Stimulated activated naive CD8-positive, alpha-beta T cell treated with anti-CD3 and anti-CD28 coated beads, Interleukin-15, Interleukin-2, amounts not matched to agents 100 ng/mL and 50 ng/mL, for 24 hours (primary cell): ENCODE results near the gene GPX7.
"Not testable (repeated sequence)": the region's sequence is repeated elsewhere in the genome, so short reads cannot be mapped to it uniquely, and the experiment has no call there.

Experiments
- H3K27ac Mint-ChIP-seq: one replicate; pipeline ENCODE4 v1.8.0; 2021; ENCODE audit warnings: mild to moderate bottlenecking, mixed read lengths
- H3K27me3 Mint-ChIP-seq: one replicate; pipeline ENCODE4 v1.8.0; 2021; ENCODE audit warnings: mixed read lengths
- H3K36me3 Mint-ChIP-seq: one replicate; pipeline ENCODE4 v1.8.0; 2021; ENCODE audit warnings: low read depth, mixed read lengths
- H3K4me1 Mint-ChIP-seq: one replicate; pipeline ENCODE4 v1.8.0; 2021; ENCODE audit warnings: low read depth, mixed read lengths
- H3K4me3 Mint-ChIP-seq: one replicate; pipeline ENCODE4 v1.8.0; 2021; ENCODE audit warnings: mild to moderate bottlenecking, mixed read lengths
- H3K9me3 Mint-ChIP-seq: one replicate; pipeline ENCODE4 v1.8.0; 2021; ENCODE audit warnings: mixed read lengths

GPX7 gene

GRCh38 chr1:52574594-52574993 is 27.6 kb upstream of the GPX7 start:
- Mint-ChIP-seq H3K9me3 (no peaks in the 10 kb centered on the region), H3K4me1 (peaks cover 15% of the 10 kb centered on the region), H3K27me3 (no peaks in the 10 kb centered on the region), H3K36me3 (no peaks in the 10 kb centered on the region), H3K27ac (no peak overlapping the region), H3K4me3 (no peak overlapping the region)

GRCh38 chr1:52576074-52576473 is 26.1 kb upstream of the GPX7 start:
- no peak overlapping the region for H3K4me3 Mint-ChIP-seq
- no peak overlapping the region for H3K27ac Mint-ChIP-seq
- no peaks in the 10 kb centered on the region for H3K27me3 Mint-ChIP-seq
- H3K9me3 Mint-ChIP-seq: no peaks in the 10 kb centered on the region
- peaks cover 13% of the 10 kb centered on the region for H3K4me1 Mint-ChIP-seq
- H3K36me3 Mint-ChIP-seq: no peaks in the 10 kb centered on the region

GRCh38 chr1:52578066-52578465 is 24.1 kb upstream of the GPX7 start:
- H3K36me3 Mint-ChIP-seq, H3K9me3 Mint-ChIP-seq, H3K27ac Mint-ChIP-seq, H3K4me3 Mint-ChIP-seq, H3K27me3 Mint-ChIP-seq: not testable (repeated sequence)
- H3K4me1 Mint-ChIP-seq: peaks cover 13% of the 10 kb centered on the region

- Mint-ChIP-seq H3K4me1 (peaks cover 10% of the 10 kb centered on the region), H3K27me3 (no peaks in the 10 kb centered on the region), H3K27ac (no peak overlapping the region), H3K9me3 (no peaks in the 10 kb centered on the region), H3K4me3 (no peak overlapping the region), H3K36me3 (no peaks in the 10 kb centered on the region)
Measured at GRCh38 chr1:52579415-52579814, 22.8 kb upstream of the GPX7 start.

GRCh38 chr1:52580283-52580682 is 21.9 kb upstream of the GPX7 start:
- Mint-ChIP-seq H3K36me3 (no peaks in the 10 kb centered on the region), H3K4me3 (no peak overlapping the region), H3K9me3 (no peaks in the 10 kb centered on the region), H3K27me3 (no peaks in the 10 kb centered on the region), H3K4me1 (peaks cover 6% of the 10 kb centered on the region), H3K27ac (no peak overlapping the region)

GRCh38 chr1:52582116-52582696 is 20.0 kb upstream of the GPX7 start:
- peaks cover 6% of the 10 kb centered on the region for H3K4me1 Mint-ChIP-seq
- H3K9me3 Mint-ChIP-seq: no peaks in the 10 kb centered on the region
- H3K27me3 Mint-ChIP-seq: no peaks in the 10 kb centered on the region
- no peaks in the 10 kb centered on the region for H3K36me3 Mint-ChIP-seq
- H3K4me3 Mint-ChIP-seq: no peak overlapping the region
- H3K27ac Mint-ChIP-seq: no peak overlapping the region

- Mint-ChIP-seq H3K4me3 (no peak overlapping the region), H3K4me1 (no peaks in the 10 kb centered on the region), H3K27ac (no peak overlapping the region), H3K36me3 (no peaks in the 10 kb centered on the region), H3K9me3 (no peaks in the 10 kb centered on the region), H3K27me3 (no peaks in the 10 kb centered on the region)
Measured at GRCh38 chr1:52585474-52585873, 16.7 kb upstream of the GPX7 start.

GRCh38 chr1:52588027-52588426 is 14.1 kb upstream of the GPX7 start:
- H3K36me3 Mint-ChIP-seq: no peaks in the 10 kb centered on the region
- H3K4me1 Mint-ChIP-seq: peaks cover 7% of the 10 kb centered on the region
- no peaks in the 10 kb centered on the region for H3K27me3 Mint-ChIP-seq
- no peak overlapping the region for H3K4me3 Mint-ChIP-seq
- no peak overlapping the region for H3K27ac Mint-ChIP-seq
- no peaks in the 10 kb centered on the region for H3K9me3 Mint-ChIP-seq

- Mint-ChIP-seq H3K4me3 (no peak overlapping the region), H3K4me1 (peaks cover 7% of the 10 kb centered on the region), H3K27ac (no peak overlapping the region), H3K9me3 (no peaks in the 10 kb centered on the region), H3K27me3 (no peaks in the 10 kb centered on the region), H3K36me3 (no peaks in the 10 kb centered on the region)
Measured at GRCh38 chr1:52588535-52588934, 13.6 kb upstream of the GPX7 start.

- H3K9me3 Mint-ChIP-seq: no peaks in the 10 kb centered on the region
Measured at GRCh38 chr1:52590266-52590665, 11.9 kb upstream of the GPX7 start.

GRCh38 chr1:52592637-52593323 is 9.4 kb upstream of the GPX7 start:
- H3K27ac Mint-ChIP-seq: no peak overlapping the region
- H3K4me3 Mint-ChIP-seq: no peak overlapping the region
- H3K36me3 Mint-ChIP-seq: no peaks in the 10 kb centered on the region
- H3K9me3 Mint-ChIP-seq: no peaks in the 10 kb centered on the region
- no peaks in the 10 kb centered on the region for H3K27me3 Mint-ChIP-seq
- H3K4me1 Mint-ChIP-seq: peaks cover 10% of the 10 kb centered on the region

More at GRCh38 chr1:52590266-52590665, 11.9 kb upstream of the GPX7 start:
- Mint-ChIP-seq H3K27me3 (no peaks in the 10 kb centered on the region), H3K36me3 (no peaks in the 10 kb centered on the region), H3K4me3 (no peak overlapping the region), H3K4me1 (peaks cover 7% of the 10 kb centered on the region), H3K27ac (no peak overlapping the region)

GRCh38 chr1:52593495-52593894 is 8.7 kb upstream of the GPX7 start:
- Mint-ChIP-seq H3K36me3 (no peaks in the 10 kb centered on the region), H3K9me3 (no peaks in the 10 kb centered on the region), H3K4me1 (peaks cover 10% of the 10 kb centered on the region), H3K4me3 (no peak overlapping the region), H3K27me3 (no peaks in the 10 kb centered on the region), H3K27ac (no peak overlapping the region)

- H3K27ac Mint-ChIP-seq: no peak overlapping the region
- H3K27me3 Mint-ChIP-seq: no peaks in the 10 kb centered on the region
- H3K4me1 Mint-ChIP-seq: peaks cover 10% of the 10 kb centered on the region
- no peaks in the 10 kb centered on the region for H3K36me3 Mint-ChIP-seq
- H3K4me3 Mint-ChIP-seq: no peak overlapping the region
- no peaks in the 10 kb centered on the region for H3K9me3 Mint-ChIP-seq
Measured at GRCh38 chr1:52595061-52595460, 7.1 kb upstream of the GPX7 start.

GRCh38 chr1:52597912-52598311 is 4.3 kb upstream of the GPX7 start:
- H3K9me3 Mint-ChIP-seq: no peaks in the 10 kb centered on the region
- H3K27me3 Mint-ChIP-seq: no peaks in the 10 kb centered on the region
- H3K4me1 Mint-ChIP-seq: peaks cover 11% of the 10 kb centered on the region
- H3K4me3 Mint-ChIP-seq: no peak overlapping the region
- no peak overlapping the region for H3K27ac Mint-ChIP-seq
- H3K36me3 Mint-ChIP-seq: no peaks in the 10 kb centered on the region

GRCh38 chr1:52598729-52599128 is 3.4 kb upstream of the GPX7 start:
- Mint-ChIP-seq H3K36me3 (no peaks in the 10 kb centered on the region), H3K27me3 (no peaks in the 10 kb centered on the region), H3K4me1 (peaks cover 20% of the 10 kb centered on the region), H3K27ac (no peak overlapping the region), H3K4me3 (no peak overlapping the region), H3K9me3 (no peaks in the 10 kb centered on the region)

- Mint-ChIP-seq H3K36me3 (no peaks in the 10 kb centered on the region), H3K9me3 (no peaks in the 10 kb centered on the region), H3K4me1 (peaks cover 25% of the 10 kb centered on the region), H3K4me3 (no peak overlapping the region), H3K27ac (no peak overlapping the region), H3K27me3 (no peaks in the 10 kb centered on the region)
Measured at GRCh38 chr1:52599236-52599635, 2.9 kb upstream of the GPX7 start.
